ENCODE results near the gene SHB. TPM values are rescaled to one million over a fixed set of nuclear protein-coding genes. Genes with fewer than 3 reads are reported as not detected.
A peak's percentile ranks its signal among the peaks of the same experiment; 100 is the strongest.

The SHB gene
- total RNA-seq, 2 donors from 2014 or later = 1.0 to 1.6 TPM

DNA sequence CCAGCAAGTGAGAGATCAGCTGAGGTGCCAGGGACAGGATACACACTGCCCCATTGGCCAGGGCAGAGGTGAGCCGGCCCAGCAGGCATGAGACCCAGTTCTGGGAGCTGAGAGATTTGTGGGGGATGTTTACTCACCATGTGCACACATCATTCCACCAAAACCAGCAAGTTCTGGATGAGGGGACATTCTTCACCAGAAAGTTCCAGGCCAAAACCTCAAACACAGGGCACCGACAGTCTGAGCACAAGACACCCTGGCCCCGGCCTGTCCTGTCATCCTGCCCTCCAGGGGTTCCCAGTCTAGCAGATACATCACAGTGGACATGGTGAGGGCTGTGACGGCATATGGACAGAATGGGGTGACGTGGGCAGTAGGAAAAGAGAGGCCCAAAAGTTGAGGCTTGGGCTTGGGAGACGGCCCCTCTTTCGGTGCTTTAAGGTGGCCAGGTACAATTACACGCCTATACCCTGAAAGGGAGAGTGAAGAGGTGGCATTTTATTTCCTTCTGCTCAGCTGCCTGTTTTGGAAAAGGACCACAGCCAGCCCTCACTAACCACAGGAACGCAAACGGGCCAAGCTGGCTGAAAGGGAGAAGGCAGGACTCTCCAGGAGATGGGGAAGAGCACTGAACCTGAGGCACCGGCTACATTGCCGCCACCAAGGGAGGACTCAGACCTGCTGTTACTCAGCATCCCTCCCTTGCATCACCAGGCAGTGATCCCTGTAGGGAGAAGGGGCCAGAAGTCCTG lies 64.0 kb downstream of the SHB start:
- ATAC-seq (replicated peaks in 1 of 2) (no peak), DNase-seq (no peak)
- no peak overlapping the region for H3K27ac Mint-ChIP-seq
- no peaks in the 10 kb centered on the region for H3K9me3 Mint-ChIP-seq
- peaks cover 45% of the 10 kb centered on the region for H3K4me1 Mint-ChIP-seq (ENCODE audit: low read depth)
- no peak overlapping the region for H3K4me3 Mint-ChIP-seq
- H3K36me3 Mint-ChIP-seq (ENCODE audit: insufficient read depth in 2 of 2) = no peaks in the 10 kb centered on the region
- H3K27me3 Mint-ChIP-seq (ENCODE audit: low read depth) = no peaks in the 10 kb centered on the region

DNA sequence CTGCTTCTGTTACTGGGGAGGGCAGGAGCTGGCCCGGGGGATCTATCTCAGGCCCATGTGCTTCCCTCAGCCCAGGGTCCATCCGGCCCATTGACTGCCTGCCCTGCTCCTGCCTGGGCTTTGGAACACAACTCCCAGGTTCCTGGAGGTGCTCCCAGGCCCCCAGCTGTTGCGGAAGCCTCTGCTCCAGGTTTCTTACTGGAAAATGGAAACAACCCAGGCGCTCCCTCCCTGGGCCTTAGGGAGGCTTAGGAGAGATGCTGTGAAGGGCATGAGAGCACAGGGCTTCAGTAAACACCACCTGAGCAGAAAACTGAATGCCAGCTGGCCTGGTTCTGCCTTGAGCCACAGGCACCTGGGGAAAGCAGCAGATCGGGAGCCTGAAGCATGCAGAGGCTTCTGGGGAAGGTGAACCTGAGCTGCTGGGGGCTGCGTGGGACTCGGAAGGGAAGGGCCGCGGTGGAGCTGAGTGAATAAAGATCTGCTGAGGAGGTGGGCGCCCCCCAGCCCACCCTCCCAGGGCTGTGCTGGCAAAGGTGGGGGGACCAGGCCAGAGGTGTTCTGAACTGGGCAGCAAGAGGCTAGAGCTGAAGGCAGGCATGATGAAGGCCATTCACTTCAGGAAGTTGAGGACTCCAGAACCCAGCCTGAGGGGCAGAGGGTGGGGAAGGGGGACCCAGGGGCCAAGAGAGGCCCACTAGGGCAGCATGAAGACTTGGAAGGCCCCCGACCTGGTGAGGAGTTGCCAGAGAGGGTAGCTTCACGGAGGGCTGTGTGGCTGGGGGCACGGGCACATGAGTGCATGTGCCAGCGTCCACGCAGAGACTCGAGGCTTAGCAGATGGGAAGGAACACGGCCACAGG lies 64.8 kb downstream of the SHB start:
- no peak overlapping the region for H3K4me3 Mint-ChIP-seq
- DNase-seq = no peak
- no peak for ATAC-seq (replicated peaks in 1 of 2)
- H3K27ac Mint-ChIP-seq = no peak overlapping the region
- H3K27me3 Mint-ChIP-seq (ENCODE audit: low read depth) = no peaks in the 10 kb centered on the region
- no peaks in the 10 kb centered on the region for H3K9me3 Mint-ChIP-seq
- H3K4me1 Mint-ChIP-seq (ENCODE audit: low read depth) = peaks cover 48% of the 10 kb centered on the region
- H3K36me3 Mint-ChIP-seq (ENCODE audit: insufficient read depth in 2 of 2) = no peaks in the 10 kb centered on the region

DNA sequence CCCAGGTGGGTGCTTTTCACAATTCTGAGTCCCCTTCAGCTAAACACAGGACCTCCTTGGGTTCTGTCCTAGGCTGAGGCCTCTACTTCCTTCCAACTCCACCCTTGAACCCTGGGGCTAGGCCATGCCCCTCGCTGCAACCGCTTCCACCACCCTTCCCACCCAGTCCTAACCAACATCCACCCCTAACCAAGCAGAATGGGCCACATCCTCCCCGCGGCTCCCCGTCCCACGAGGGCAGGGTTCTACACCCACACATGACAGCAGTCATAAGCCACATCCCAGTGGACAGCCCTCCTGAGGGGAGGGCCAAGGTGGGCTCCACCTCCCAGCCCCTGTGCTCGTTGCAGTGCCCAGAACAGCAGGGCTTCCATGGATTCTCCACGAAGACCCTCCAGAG lies 65.8 kb downstream of the SHB start:
- Mint-ChIP-seq H3K4me1 (ENCODE audit: low read depth) (peaks cover 43% of the 10 kb centered on the region), H3K4me3 (no peak overlapping the region), H3K27ac (no peak overlapping the region), H3K36me3 (ENCODE audit: insufficient read depth in 2 of 2) (no peaks in the 10 kb centered on the region), H3K9me3 (no peaks in the 10 kb centered on the region), H3K27me3 (ENCODE audit: low read depth) (no peaks in the 10 kb centered on the region)
- DNase-seq = peak; percentile 12
- ATAC-seq (replicated peaks in 1 of 2) = peak; percentile 21 to 34

DNA sequence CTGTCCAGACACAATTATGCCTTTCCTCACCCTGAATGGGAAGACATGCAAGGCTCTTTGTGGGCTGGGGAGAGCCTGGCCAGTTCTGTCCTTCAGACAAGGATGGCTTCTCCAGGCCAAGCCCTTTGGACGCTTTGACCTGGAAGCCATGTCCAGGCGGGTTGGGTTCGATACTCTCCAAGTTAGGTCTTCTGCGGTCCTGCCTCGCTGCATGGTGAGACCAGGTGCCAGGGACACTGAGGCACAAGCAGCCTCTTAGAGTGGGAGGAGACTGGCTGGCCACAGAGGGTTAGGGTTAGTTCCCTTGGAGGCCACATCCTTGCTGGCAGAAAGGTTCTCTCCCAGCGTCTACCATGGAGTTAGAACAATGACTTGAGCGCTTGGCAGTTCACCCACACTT lies 67.6 kb downstream of the SHB start:
- DNase-seq = no peak
- no peak overlapping the region for H3K27ac Mint-ChIP-seq
- no peaks in the 10 kb centered on the region for H3K36me3 Mint-ChIP-seq (ENCODE audit: insufficient read depth in 2 of 2)
- no peaks in the 10 kb centered on the region for H3K27me3 Mint-ChIP-seq (ENCODE audit: low read depth)
- no peak for ATAC-seq (replicated peaks in 1 of 2)
- H3K9me3 Mint-ChIP-seq = no peaks in the 10 kb centered on the region
- peaks cover 26% of the 10 kb centered on the region for H3K4me1 Mint-ChIP-seq (ENCODE audit: low read depth)
- H3K4me3 Mint-ChIP-seq = no peak overlapping the region

DNA sequence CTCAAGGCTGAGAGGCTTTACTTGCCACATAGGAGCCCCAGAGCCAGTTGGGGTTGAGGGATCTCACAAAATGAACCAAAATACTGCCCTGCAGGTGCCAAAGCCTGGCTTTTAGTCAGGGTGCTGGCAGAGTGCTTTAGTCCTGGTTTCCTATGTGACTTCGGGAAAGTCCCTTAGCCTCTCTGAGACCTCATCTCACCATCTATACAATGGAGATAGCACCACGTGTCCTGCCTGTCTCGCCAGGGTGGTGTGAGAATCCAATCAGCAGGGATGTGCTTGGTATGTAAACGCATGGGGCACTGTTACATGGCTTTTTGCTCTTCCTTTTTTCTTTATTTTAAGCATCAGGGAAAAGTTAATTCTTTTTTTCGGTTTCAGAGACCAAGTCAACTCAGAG lies 68.3 kb downstream of the SHB start:
- Mint-ChIP-seq H3K36me3 (ENCODE audit: insufficient read depth in 2 of 2) (no peaks in the 10 kb centered on the region), H3K4me3 (no peak overlapping the region), H3K4me1 (ENCODE audit: low read depth) (peaks cover 23% of the 10 kb centered on the region), H3K27ac (no peak overlapping the region), H3K9me3 (no peaks in the 10 kb centered on the region), H3K27me3 (ENCODE audit: low read depth) (no peaks in the 10 kb centered on the region)
- ATAC-seq (replicated peaks in 1 of 2) (no peak), DNase-seq (no peak)

DNA sequence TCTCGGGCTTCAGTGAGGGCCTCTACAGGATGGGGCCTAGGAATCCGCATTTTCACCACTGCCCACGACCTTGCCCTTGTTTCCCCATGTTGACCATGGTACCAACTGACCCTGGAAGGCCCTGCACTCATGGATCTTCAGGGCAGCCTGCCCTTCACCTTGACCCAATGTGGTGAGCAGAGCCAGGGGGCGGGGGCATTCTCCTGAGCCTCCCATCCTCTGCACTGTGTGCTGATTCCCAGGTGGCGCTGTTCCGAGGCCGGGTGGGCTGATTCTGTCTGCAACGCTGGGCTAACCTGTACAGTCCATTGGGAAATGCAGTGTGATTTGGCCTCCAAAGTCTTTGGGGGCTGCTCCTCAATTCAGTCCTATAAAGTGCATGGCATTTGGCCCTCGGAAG lies 68.7 kb downstream of the SHB start:
- H3K4me3 Mint-ChIP-seq = no peak overlapping the region
- H3K27me3 Mint-ChIP-seq (ENCODE audit: low read depth) = no peaks in the 10 kb centered on the region
- H3K4me1 Mint-ChIP-seq (ENCODE audit: low read depth) = peaks cover 27% of the 10 kb centered on the region
- ATAC-seq (replicated peaks in 1 of 2) (no peak), DNase-seq (no peak)
- H3K27ac Mint-ChIP-seq = no peak overlapping the region
- no peaks in the 10 kb centered on the region for H3K36me3 Mint-ChIP-seq (ENCODE audit: insufficient read depth in 2 of 2)
- H3K9me3 Mint-ChIP-seq = no peaks in the 10 kb centered on the region

DNA sequence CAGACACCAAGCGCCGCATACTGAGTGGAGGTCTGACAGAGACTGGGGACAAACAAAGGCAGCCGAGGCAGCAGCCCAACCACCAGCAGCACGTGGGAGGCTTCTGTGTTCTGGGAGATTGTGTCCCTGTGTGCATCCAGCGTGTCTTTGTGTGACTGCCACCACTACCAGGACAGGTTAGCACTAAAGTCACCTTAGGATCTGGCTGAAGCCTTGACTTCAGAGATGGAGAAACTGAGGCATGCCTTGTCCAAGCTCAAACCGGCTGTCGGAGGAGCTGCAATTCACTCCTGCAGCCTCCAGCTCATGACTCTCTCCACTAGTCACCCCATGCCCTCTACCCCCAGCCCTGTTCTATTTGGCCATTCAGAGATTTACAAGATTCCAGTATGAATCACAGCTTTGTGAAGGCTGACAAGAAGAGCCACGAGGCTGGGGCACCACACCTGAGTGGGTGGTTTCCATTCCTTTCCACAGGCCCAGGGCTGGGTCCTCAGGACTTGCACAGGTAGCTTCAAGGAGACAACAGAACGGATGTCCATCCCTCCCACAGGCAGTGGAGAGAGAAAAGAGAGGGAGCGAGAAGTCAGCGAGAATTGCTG lies 69.3 kb downstream of the SHB start:
- H3K36me3 Mint-ChIP-seq (ENCODE audit: insufficient read depth in 2 of 2) = no peaks in the 10 kb centered on the region
- H3K4me1 Mint-ChIP-seq (ENCODE audit: low read depth) = peaks cover 34% of the 10 kb centered on the region
- H3K4me3 Mint-ChIP-seq = no peak overlapping the region
- DNase-seq = no peak
- H3K9me3 Mint-ChIP-seq = no peaks in the 10 kb centered on the region
- peak in 1 of 2 donors; percentile 37 for ATAC-seq (replicated peaks in 1 of 2)
- no peak overlapping the region for H3K27ac Mint-ChIP-seq
- no peaks in the 10 kb centered on the region for H3K27me3 Mint-ChIP-seq (ENCODE audit: low read depth)

DNA sequence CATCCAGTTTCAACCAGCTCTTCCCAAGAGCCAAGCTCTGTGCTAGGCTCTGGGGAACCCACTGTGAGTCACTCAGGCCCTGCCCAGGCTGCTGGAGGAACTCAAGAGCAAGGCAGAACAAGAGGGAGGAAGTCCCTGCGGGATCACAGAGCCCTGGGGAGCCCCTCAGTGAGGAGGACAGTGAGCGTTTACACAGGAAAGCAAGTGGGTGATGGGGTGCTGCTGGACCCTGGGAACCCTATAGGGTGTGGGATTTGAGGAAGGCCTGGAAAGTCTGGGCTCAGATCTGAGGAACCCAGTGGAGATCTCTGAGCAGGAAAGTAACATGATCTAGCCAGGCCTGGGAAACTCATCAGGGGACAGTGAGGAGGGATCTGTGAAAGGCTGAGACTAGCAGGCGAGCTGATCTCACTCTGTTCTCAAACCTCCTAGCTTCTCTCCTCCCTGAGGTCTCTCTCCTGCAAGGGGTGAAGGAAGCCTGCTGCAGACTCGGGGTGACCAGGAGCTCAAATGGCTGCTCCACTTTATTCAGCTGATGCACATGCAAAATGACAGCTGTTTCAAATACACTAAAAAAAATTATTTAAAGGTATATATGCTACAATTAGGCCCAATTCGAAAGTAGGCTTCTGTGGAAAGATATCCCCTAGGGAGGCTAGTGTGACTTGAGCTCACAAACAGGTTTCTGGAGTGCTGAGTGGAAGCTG lies 70.0 kb downstream of the SHB start:
- no peaks in the 10 kb centered on the region for H3K36me3 Mint-ChIP-seq (ENCODE audit: insufficient read depth in 2 of 2)
- peaks cover 40% of the 10 kb centered on the region for H3K4me1 Mint-ChIP-seq (ENCODE audit: low read depth)

DNA sequence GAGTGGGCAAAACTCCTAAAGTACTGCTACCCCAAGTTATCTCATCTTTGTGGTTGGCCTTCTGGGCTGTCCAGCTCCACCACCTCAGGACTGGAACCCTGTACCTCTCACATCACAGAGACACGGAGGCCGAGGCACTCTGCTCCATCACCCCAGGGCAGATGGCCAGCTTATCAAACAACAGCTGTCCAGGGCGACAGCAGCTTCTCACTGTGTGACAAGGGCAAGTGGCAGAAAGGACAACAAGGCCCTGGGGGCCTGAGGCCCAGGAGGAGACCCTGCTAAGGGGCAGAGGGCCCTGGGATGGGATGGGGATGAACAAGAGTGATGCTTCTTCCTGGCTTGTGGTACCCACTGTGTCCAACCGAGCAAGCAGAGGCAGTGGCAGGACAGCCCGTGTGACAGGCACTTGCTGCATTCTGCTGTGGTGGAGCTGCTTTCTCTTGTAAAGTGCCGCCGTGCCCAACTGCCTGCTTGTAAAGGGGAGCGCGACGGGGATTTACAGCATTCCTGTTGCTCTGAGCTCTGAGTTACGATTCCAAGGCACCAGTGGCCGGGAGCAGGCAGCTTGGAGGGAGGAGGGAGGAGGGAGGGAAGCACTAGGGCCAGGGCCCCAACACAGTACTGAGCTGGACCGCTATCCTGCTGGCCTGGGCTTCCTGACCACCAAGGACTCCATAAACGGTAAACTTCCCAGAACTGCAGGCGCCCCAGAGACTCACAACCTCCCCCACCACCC lies 71.2 kb downstream of the SHB start:
- no peak overlapping the region for H3K27ac Mint-ChIP-seq
- H3K4me1 Mint-ChIP-seq (ENCODE audit: low read depth) = peaks cover 40% of the 10 kb centered on the region
- no peaks in the 10 kb centered on the region for H3K36me3 Mint-ChIP-seq (ENCODE audit: insufficient read depth in 2 of 2)
- H3K9me3 Mint-ChIP-seq = no peaks in the 10 kb centered on the region
- DNase-seq (no peak), ATAC-seq (replicated peaks in 1 of 2) (no peak)
- no peak overlapping the region for H3K4me3 Mint-ChIP-seq
- H3K27me3 Mint-ChIP-seq (ENCODE audit: low read depth) = peaks cover 5% of the 10 kb centered on the region

More for the DNA sequence above, 70.0 kb downstream of the SHB start:
- Mint-ChIP-seq H3K27ac (no peak overlapping the region), H3K27me3 (ENCODE audit: low read depth) (no peaks in the 10 kb centered on the region), H3K9me3 (no peaks in the 10 kb centered on the region), H3K4me3 (peak overlapping the region in 1 of 2 donors; percentile 3)
- ATAC-seq (replicated peaks in 1 of 2) = no peak
- DNase-seq = no peak

DNA sequence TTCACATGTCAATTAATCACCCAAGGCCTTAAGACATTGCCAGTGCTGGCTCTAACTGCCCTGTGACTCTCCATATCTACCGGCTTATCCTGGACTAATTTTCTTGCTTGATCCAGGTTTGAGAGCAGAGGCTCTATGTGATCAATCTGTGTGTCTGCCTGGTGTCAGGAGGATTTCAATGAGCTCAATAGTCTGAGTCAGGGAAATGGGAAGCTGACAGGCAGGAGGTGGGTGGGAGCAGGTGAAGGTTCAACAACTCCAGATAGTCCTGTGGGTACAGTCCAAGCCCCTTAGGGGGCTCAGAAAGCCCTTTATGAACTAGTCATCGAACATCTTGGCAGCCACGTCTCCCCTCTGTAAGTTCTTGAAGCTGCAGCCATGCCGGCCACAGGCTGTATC lies 72.2 kb downstream of the SHB start:
- ATAC-seq (replicated peaks in 1 of 2) (no peak), DNase-seq (no peak)
- Mint-ChIP-seq H3K27ac (no peak overlapping the region), H3K27me3 (ENCODE audit: low read depth) (peaks cover 6% of the 10 kb centered on the region), H3K9me3 (no peaks in the 10 kb centered on the region), H3K4me1 (ENCODE audit: low read depth) (peaks cover 41% of the 10 kb centered on the region), H3K4me3 (no peak overlapping the region), H3K36me3 (ENCODE audit: insufficient read depth in 2 of 2) (no peaks in the 10 kb centered on the region)

DNA sequence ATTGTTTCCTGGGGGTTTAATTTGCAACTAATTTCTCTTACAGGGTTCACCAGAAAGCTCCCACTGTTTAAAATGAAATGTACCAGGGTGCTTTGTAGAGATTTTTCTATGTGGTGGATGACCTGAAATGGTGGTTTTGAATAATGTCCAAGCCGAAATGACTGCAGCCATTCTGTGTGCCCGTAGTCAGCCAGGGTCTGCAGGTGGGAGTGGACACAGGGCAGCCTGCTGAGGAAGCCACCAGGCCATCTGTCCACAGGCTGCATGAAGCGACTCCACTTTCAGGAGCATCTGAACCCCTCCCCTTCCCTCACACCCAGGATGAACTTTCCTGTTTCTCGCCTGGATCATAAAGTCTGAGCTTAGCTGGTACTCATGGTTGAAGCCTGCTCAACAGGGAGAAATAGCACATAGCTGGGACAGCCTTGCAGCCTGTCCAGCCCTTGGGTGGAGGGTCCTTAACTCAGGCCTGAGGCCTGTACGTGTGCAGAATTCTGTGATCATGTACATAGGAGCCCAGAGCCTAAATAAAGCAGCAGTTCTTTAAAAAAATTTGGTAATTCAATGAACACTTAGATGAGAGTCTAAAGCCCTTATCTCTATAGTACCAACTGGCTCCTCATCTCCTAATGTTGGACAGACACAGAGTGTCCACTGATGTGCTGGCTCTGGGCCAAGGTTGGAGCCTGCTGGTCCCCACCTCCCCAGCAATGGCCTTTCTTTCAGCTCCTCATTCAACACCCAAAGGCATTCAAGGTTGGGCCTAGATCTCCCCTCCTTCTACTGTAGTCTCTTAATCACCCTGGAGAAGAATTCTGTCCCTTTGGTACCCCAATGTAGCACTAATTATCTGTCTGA lies 72.8 kb downstream of the SHB start:
- Mint-ChIP-seq H3K27ac (no peak overlapping the region), H3K36me3 (ENCODE audit: insufficient read depth in 2 of 2) (no peaks in the 10 kb centered on the region), H3K9me3 (no peaks in the 10 kb centered on the region), H3K4me1 (ENCODE audit: low read depth) (peaks cover 41% of the 10 kb centered on the region), H3K27me3 (ENCODE audit: low read depth) (peaks cover 6% of the 10 kb centered on the region), H3K4me3 (no peak overlapping the region)
- DNase-seq (no peak), ATAC-seq (replicated peaks in 1 of 2) (no peak)

DNA sequence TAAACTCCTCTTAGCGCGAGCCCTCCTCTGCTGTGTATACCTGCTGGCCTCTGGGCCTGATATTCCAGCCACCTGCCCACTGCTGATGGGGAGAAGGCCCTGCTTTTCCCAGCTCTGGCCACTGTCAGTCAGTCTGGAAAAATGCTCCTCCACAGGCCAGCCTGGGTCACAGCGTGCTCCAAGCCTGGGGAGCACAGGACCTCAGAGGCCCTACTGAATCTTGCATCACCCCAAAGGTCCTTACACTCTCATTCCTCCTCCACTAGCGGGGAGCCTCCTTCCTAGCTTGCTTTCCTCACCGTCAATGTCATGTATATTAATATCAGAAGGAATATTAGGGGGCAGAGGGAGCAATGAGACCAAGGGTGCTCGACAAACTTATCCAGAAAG lies 73.7 kb downstream of the SHB start:
- peaks cover 36% of the 10 kb centered on the region for H3K4me1 Mint-ChIP-seq (ENCODE audit: low read depth)
- ATAC-seq (replicated peaks in 1 of 2) (no peak), DNase-seq (no peak)
- H3K4me3 Mint-ChIP-seq = peak overlapping the region; percentile 36 to 65
- no peak overlapping the region for H3K27ac Mint-ChIP-seq
- no peaks in the 10 kb centered on the region for H3K9me3 Mint-ChIP-seq
- peaks cover 6% of the 10 kb centered on the region for H3K27me3 Mint-ChIP-seq (ENCODE audit: low read depth)
- H3K36me3 Mint-ChIP-seq (ENCODE audit: insufficient read depth in 2 of 2) = no peaks in the 10 kb centered on the region

All from activated T-cell treated with anti-CD3 and anti-CD28 coated beads, Interleukin-2, amount 50 U/mL, for 72 hours (primary cell).